ENCODE results near the gene PRKAG1.

Gene PRKAG1

DNA sequence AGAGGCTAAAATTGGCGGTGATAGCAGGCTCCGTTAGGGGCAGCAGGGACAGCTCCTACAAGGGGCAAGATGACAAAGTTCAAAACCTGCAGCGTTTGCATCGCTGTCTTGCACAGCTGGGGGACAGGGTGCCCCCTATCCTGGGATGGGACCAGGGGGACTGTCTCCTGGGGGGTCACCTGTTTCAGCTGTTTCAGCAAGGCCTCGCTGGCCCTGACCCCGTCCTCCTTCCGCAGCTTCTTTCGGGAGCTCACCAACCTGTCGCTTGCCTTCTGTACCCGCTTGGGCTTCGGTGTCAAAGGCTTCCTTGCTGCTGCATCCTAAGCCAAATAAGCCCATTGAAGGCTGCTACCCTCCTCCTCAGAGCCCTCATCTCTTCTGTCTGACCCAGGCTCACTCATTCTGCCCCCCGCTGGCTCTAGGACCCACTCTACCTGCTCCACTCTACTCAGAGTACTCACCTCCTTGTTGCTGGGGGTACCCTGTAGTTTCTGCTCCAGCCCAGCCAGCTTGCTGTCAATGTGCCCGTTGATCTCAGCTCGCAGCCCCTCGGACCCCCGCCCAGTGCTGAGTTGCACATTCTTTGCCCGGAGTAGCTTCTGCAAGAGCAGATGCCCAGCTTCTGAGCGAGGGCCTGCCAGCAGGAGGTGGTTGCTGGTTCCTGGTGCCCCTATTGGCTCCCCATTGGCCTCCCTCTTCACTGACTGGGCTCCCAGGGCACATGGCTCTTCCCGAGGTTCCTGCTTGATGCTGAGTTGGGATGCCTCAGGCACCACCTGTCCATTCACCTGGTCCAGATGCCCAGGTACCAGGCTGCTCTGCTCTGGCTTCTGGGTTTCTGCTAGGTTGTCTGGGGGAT lies 12.4 kb upstream of the PRKAG1 start:
- no peak for DNase-seq

DNA sequence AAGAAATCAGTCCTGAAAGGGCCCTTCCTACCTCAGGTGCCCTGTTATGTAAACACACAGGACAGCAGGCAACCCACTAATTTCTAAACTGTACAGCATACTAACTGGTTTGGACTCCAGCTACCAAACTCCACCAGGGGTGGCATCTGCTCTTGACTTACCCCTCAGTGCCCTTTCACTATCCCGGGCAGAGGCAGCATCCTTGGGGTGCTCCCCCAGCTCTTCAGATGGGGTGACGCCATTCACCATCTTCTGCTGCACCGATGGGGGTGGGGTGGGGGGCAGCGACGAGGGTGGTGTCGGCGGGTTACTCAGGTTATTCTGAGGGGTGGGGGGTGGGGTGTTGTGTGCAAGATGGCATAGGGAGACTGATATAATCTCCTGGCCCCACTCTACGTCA lies 11.5 kb upstream of the PRKAG1 start:
- DNase-seq, result no peak

DNA sequence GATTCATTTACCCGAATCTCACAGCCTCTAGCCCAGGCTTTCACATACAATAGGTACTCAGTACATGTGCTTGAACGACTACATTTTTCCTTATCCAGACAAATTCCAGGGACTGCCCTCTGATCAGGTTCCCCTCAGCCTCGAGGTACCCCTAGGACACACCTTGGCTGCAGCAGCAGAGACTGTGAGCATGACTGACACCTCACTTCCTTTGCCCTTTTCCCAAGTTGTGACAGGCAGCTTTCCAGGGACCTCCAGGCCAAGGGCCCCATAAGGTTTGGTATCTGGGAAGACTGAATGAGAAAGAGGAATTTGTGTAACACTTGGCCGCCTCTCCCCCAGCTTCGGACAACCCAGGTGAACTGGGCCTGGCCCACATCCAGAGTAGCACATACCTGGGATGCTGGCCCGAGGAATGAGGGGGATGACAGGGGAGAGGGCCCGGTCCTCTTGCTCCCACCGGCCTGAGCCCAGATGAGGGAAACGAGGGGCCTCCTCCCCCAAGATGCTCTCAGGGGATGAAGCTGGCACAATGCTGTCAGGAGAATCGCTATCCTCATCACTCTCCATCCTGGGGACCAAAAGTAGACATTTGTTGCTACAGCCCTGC lies 10.2 kb upstream of the PRKAG1 start:
- no peak for DNase-seq

DNA sequence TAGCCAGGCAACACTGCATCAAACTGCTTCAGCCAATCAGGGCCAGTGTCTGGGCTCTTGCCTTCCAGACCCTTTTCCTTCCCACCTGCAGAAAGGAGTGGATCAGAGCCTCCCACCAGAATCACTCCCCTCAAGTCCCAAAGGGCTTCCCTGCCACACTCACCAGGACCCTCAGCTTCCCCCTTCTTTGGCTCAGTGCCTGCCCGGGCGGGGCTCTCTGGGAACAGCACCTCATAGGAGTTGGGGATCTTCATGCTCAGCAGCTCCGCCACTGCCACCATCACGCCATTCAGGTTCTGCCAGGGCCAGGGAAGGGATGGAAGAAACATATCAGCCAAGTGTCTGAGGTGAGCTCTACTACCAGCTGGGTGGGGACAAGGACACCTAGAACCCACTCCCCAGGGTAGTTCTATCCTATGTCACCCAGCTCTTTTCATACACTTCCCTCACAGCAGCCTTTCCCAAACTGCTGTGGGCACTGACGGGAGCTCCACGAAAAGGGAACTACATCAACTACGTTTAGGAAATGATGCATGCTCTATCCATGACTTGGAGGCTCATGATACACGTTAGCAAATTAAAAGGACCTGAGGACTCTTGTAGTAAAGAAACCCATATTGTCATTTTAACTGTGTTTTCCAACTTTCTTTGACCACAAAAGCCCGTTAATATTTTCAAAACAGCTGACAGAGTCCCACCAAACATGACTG lies 9.4 kb upstream of the PRKAG1 start:
- DNase-seq, result no peak

DNA sequence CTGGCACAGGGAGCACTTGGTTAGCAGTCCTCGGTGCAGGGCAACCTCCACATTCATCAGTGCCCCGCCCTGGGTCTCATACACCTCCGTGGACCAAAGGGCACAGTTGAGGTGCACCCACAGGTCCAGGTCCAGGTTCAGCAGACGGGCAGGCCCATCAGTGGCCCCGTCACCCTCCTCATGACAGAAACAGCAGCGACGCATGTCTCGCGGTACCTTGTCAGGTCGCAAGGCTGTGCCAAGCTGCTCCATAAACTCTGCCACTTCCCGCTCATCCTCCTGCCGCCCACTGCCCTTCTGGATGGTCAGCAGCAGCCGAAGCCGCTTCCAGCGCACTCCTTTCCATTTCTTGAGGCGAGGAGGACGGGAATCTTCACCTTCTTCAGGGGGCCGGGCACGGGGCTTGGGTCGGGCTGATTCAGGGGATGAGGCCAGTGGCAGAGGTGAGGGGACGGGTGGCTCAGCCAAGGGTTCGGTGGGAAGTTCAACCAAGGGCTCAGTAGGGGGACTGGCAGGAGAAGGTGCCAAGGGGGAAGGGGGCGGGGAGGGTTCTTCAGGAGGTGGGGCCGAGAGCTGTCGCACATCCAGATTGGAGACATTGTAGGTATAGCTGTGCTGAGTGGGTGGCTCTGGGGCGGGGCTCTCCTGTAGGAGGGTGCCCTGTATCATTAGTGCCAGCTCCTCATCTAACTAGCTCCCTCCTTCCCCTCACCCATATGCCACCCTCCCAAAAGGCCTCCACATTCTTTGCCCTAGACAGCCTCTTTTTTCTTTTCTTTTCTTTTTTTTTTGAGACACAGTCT lies 8.3 kb upstream of the PRKAG1 start:
- no peak for DNase-seq

DNA sequence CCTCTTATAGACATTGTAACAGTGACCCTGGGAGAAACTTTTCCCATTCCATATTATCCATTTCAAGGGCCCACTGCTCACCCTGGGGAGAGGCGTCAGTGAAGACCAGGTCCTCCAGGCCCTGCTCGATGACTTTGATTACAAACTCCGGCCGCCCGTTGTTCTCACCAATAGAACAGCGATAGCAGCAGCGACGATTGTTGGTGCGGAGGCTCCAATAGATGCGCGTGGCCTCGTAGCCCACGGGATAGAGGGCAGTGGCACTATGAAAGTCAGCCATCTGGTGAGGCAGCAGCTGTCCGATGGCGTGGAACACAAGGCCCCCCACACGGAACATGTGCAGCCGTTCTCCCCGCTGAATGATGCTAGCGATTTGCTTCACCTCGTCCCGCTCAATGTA lies 7.5 kb upstream of the PRKAG1 start:
- DNase-seq, result no peak

DNA sequence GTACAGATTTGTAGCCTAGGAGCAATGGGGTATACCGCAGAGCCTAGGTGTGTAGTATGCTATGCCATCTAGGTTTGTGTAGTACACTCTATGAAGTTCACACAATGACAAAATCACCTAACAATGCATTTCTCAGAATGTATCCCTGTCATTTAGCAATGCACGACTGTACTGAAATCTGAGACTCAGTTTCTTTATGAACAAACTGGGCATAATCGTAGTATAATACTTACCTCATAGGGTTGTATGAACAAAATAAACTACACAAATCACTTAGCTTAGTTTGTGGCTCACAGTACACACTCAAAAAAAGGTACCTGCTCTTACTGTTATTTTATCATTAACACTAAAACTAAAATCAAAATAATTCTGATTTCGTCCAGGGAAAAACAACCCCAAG lies 6.9 kb upstream of the PRKAG1 start:
- DNase-seq, result no peak

DNA sequence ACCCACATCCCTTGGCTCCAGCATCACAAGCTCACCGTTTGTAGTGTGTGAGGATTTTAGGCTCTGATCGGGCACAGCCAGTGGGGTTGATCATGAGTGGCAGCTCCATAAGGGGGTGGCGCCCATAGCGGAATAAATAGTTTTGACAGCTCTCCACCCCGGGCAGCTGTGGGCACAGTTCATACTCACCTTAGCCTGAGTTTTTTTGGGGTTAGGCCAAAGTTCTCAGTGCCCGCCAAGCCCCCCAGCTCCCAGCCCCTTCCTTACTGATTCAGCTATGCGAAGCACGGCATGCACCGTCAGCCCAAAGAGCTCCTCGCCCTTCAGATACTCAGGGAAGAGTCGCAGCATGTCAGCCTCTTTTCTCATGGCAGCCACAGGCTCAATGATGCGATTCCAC lies 6.0 kb upstream of the PRKAG1 start:
- DNase-seq, result no peak

DNA sequence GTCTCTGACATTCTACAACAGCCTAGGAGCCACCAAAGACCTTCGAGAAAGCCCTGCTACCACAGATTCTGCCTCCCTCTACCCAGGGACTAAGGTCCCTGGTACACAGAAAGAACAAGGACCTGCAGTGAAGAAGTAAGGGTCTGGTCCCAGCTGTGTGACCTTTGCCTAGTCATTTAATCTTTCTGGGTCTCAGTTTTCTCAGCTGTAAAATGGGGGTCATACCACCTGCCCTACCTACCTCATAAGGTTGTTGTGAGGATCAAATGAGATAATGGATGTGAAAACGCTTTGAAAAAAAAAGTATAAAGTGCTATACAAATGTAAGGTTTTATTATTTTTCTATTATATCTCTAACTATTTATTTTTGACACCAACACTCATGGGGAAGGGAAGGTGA lies 5.2 kb upstream of the PRKAG1 start:
- no peak for DNase-seq

DNA sequence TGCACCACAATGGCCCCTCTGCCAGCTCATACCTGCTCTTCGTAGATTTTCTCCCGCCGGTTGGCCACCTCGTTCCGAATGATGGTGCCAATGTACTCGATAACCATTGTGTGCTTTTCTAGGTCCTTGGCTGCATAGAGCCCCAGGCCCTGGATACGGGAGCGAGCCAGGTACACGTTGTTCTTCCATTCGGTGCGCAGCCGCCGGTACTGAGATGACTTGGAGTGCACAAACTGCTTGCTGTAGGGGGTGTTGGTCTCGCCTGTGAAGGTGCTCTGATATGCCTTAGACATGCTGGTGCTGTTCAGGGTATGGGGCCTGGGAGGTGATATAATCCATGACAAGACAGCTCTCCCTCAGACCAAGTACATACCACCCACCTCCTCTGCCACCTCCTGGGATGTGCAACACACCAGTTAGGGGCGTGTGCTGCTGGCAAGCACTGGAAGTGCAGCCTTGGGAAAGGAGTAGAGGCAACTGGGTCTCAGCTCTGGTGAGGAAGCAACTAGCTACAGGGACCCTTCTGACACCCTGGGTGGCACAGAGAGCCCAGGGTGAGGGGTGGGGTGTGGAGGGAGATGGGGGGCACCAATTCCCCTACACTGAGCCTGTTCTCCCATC lies 4.1 kb upstream of the PRKAG1 start:
- DNase-seq, result no peak

DNA sequence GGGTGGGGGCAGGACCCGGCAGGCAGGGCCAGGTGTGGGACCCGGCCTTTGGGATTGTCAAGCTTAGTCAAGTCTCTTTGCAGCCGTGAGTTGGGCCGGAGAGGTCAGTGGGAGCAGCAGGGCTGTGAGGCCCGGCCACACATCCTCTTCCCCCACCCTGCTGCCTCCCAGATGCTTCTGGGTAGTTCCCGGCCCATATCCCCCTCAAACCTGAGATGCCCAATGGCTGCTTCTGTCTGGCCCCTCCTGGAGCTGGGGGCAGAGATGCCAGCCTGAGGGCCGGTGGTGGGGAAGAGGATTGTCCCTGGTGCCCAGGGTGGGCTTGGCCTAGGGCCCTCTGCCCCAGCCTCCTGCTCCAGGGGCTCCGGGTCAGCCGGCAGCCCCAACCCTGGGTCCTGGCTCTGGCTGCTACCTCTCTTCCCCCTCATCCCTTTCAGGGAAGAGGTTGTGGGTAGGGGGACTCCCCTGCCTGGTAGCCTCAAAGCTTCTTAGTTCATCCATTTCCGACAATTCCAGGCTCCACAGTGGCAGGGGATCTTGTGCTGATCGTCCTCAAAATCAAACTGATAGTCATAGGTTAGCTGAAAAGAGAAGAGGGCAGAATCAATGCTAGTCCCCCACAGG lies 2.8 kb upstream of the PRKAG1 start:
- DNase-seq, result no peak

DNA sequence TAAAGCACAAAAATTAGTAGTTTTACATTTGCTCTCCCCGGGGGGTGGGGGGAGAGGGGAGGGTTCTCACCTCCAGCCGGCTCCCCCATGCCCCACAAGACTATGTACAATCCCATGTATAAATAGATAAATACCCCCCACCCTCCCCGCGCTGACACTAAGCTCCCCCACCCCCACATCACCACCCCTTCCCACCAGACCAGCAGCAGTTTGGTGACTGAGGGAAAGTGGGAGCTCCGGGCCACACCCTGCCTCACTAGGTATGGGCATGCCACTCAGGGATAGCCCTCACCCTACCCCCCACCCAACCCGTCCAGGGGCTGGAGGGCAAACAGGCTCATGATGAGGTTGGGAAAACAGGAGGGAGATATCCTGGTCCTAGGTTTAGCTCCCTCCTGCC lies 1.9 kb upstream of the PRKAG1 start:
- DNase-seq, result no peak

DNA sequence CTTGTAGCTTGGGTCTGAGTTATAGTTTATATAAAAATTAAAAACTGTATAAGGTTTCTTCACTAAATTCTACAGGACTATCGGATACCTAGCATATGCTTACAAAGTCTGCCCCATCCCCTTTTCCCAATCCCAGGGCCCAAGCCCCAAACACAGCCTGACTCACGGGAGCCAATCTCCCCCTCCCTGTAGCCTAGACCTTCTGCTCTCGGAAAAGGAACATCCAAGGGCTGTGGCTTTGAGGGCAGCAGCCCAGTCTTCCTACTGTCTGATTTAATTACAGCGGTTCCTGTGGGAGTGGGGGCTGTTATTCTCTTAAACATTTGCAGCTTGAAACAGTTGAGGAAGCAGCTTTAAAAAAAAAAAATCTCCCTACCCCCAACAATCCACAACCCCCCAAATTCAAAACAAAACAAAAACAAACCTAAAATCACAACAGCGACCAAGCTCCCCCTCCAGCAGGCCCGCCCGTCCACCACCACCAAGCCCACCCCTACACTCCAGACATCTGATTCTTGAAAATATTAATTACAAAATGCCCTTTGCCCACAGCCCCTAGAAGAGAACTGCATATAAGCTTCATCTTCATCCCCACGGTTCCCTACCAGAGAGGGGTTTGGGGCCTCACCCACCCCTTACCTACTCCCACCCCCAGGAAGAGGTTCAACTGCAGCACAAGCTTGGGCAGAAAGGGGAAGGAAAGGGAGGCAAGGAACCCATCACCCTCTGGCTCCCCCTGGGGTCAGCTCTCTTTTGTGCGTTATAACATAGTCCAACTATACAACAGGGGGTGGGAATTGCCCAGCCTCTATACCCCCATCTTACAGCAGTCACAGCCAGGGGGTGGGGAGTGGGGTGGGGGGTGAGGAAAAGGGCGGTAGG lies 1.1 kb upstream of the PRKAG1 start:
- no peak for DNase-seq

DNA sequence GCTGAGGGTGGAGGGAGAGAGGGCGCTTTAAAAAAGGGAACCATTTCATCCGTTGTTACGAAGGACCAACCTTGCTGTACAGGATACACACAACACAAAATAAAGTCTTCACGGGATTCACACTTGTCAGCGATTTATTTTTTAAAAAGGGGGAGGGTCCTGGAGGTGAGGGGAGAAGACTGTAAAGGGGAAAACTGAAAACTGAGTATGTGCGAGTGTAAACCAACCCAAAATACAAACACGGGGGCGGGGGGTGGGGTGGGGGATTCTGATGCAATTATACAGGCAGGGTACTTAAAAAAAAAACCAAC lies 499 bp upstream of the PRKAG1 start:
- DNase-seq, result no peak

DNA sequence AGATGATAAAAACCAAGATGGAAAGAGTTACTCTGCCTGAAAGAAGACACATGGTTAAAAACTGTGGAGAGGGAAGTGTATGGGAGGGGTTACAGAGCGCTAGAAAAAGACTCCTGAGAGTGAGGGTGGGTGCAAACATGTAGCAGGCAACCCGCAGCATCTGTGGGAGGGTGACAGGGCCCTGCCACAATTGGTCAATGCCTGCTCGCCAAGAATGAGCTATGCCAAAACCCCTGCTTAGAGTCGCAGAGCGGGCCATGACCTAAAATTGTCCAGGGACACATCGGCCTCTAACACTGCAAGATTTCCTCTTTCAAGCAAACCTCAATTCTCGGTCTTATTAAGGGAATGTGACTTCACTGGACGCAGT lies 700 bp downstream of the PRKAG1 start:
- no peak for DNase-seq

DNA sequence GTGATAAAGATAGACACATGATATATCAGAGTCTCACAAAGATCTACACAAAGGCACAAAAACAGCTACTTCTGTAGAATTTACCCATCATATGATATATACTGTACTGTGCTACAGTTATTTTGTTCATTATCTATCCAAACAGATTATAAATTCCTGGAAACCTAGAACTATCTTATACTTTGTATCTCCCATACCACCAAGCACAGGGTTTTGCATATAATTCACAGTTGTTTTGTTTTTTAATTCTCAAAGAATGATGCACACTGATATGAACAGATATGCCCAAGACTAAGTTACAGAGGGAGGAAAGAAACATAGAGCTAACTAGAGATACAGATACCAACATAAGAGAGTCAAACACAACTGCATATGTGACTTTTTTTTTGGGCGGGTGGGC lies 3.4 kb downstream of the PRKAG1 start:
- no peak for DNase-seq

DNA sequence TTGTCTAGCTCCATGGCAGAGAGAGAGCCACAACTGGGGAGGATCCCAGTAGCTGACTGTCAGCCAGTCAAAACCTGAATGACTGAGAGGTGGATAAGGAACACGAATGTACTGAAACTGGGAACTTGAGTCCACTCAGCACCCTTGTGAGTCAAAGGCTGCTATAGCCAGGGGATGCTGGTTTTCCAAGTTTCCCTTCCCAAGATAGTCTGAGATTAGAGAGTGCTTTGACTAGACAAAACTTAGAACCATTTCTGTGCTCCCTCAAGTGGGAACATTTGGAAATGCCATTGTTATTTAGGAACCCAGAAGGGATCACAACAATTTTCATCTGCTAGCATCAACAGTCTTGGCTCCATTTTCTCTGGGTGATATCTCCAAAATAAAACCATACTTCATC lies 4.0 kb downstream of the PRKAG1 start:
- no peak for DNase-seq

DNA sequence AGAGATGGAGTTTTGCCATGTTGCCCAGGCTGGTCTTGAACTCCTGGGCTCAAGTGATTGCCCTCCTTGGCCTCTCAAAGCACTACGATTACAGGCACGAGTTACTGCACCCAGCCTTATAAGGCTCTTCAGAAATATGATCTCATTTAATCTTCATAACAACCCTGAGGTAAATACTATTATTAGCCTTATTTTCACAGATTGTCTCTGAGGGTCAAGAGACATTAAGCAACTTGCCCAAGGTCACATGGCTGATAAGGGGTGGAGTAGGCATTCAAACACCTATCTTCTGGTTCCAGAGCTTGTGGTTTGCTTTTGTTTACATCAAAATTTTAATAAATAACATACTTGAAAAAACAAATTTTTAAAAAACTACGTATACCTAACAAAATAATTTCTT lies 5.1 kb downstream of the PRKAG1 start:
- DNase-seq, result no peak

DNA sequence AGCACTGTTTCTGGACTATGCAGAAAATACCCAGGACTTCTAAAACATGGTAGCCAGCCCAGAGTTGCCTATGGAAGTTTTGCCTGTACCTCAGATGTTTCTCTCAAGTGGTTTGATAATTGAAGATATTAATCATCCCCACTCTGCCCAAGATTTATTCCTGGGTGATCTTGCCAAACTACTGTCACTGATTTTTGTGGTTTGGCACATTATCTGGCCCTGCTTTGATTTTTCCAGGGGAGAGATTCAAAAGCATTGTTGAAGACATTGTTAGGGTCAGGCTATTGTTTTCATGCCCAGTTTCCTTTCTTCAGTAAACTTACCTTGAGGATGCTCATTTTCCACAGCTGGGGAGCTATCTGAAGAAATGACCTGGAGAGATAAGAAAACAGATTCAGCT lies 5.8 kb downstream of the PRKAG1 start:
- DNase-seq, result no peak

DNA sequence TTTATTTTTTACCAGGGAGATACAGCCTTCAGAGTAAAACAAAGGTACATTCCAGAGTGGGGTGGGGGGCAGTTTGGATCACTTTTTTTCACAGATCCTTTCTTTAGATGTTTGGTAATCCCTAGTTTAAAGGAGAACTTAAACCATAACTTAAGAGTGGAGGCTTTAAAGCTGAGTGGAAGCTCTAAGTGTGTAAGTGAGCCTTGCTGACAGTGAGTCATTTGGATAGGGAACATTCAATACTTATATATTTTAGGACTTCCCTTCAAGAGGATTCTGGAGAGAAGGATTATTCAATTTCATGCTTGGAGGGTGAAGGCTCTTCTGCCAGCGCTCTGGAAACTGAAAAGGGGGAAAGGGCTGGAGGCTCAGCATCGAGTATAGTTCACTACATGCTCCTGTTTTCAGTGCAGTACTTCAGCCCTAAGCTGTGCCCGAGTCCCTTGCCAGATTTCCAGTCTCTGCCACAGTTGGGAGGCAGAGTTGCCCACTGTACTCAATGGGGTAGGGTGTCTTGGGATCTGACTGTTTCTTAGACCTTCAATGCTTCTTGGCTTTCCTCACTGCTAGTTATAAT lies 8.4 kb downstream of the PRKAG1 start:
- no peak for DNase-seq

DNA sequence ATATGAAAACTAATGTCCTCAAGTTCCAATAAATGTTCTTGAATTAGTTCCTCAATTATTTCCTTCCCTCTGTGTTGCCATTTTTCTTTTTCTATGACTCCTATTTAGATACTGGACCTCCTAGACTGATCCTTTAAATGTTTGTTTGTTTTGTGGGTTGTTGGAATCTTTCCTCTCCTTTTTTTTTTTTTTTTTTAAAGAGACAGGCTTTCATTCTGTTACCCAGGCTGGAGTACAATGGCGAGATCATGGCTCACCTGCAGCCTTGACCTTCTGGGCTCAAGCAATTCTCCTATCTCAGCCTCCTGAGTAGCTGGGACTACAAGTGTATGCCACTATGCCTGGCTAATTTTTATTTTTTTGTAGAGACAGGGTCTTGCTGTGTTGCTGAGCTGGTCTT lies 9.6 kb downstream of the PRKAG1 start:
- no peak for DNase-seq

Measured in activated effector memory CD4-positive, alpha-beta T cell treated with Interleukin-2 at 50 U/mL for 16 hours (primary cell).